HTERT RPE-1 (cell line): ENCODE data around the gene KRTAP9-3.
"Not testable (repeated sequence)": the region's sequence is repeated elsewhere in the genome, so short reads cannot be mapped to it uniquely, and the experiment has no call there.

ENCODE experiments used
- in situ Hi-C: fragments of 300-500 bp; cut with MboI; formaldehyde crosslinking; loops from 4 replicates; pipeline ENCODE4 v1.14.3; 2020; ENCODE audit warnings: low sequenced_read_pairs

Gene KRTAP9-3, protein sequence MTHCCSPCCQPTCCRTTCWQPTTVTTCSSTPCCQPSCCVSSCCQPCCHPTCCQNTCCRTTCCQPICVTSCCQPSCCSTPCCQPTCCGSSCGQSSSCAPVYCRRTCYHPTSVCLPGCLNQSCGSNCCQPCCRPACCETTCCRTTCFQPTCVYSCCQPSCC

GRCh38 chr17:41232399-41233105 is at the start of gene KRTAP9-3:
Gene KRTAP9-3 (plus strand): TSS chr17:41232449. CDS start chr17:41232502, 53 bp downstream.
- in situ Hi-C loops: not testable (repeated sequence)

GRCh38 chr17:41184480-41184961 is 47.7 kb upstream of the KRTAP9-3 start, which contains the start of gene KRTAP4-1:
Gene KRTAP4-1 (minus strand): TSS chr17:41184911. CDS start chr17:41184854, 57 bp downstream.
- in situ Hi-C loops: no loop called here

GRCh38 chr17:41185001-41185400 is 47.2 kb upstream of the KRTAP9-3 start:
- in situ Hi-C loops: no loop called here

DNA sequence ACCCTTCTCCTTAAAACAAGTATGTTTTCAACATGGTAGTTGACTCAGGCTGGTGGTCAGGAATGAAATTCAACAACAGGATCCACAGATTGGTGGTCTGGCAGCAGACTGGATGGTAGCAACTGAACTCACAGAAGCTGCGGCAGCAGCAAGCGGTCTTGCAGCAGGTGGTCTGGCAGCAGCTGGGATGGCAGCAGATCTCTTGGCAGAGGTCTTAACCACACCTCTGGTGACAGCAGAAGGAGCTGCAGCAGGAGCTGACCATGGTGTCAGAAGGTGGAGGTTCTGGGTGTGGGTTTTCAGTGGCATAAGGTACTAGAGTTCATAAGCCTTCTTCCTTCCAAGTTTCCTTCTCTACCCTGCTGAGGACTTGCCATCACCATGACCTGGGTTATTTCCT is 45.4 kb upstream of the KRTAP9-3 start:
- in situ Hi-C loops: no loop called here

DNA sequence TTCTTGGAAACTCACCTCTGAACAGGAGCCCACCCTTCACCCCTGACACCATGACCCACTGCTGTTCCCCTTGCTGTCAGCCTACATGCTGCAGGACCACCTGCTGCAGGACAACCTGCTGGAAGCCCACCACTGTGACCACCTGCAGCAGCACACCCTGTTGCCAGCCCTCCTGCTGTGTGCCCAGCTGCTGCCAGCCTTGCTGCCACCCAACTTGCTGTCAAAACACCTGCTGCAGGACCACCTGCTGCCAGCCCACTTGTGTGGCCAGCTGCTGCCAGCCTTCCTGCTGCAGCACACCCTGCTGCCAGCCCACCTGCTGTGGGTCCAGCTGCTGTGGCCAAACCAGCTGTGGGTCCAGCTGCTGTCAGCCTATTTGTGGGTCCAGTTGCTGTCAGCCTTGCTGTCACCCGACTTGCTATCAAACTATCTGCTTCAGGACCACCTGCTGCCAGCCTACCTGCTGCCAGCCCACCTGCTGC is 42.4 kb upstream of the KRTAP9-3 start, which contains the start of gene KRTAP9-1:
TSS of gene KRTAP9-1 (plus strand) at position 51 of the 482 bp plus-strand sequence. CDS start at position 51, 0 bp downstream.
- in situ Hi-C loops: not testable (repeated sequence)

DNA sequence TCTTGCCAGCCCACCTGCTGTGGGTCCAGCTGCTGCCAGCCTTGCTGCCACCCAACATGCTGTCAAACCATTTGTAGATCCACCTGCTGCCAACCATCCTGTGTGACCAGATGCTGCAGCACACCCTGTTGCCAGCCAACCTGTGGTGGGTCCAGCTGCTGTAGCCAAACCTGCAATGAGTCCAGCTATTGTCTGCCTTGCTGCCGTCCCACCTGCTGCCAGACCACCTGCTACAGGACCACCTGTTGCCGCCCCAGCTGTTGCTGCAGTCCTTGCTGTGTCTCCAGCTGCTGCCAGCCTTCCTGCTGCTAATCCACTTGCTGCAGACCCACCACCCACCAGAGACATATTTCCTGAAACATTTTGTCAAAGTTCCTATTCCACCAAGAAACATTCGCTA is 41.9 kb upstream of the KRTAP9-3 start:
- in situ Hi-C loops: no loop called here

DNA sequence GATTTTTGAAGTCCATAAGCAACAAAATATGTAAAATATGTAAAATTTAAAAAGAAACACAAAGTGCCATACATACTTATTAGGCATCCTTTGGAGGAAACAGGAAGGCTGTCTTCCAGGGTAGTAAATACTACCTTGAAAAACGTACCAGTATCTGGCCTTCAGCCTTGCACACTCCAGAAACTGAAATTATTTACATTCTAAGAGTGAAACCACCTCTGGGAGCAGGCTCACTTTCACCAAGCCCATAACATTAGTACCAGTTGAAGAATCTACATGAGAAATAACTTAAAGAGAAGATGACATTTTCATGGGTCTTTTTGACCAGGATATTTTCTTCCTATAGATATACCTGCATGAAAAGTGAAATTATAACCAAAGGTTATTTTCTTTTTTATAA is 36.2 kb upstream of the KRTAP9-3 start:
- in situ Hi-C loops: no loop called here

DNA sequence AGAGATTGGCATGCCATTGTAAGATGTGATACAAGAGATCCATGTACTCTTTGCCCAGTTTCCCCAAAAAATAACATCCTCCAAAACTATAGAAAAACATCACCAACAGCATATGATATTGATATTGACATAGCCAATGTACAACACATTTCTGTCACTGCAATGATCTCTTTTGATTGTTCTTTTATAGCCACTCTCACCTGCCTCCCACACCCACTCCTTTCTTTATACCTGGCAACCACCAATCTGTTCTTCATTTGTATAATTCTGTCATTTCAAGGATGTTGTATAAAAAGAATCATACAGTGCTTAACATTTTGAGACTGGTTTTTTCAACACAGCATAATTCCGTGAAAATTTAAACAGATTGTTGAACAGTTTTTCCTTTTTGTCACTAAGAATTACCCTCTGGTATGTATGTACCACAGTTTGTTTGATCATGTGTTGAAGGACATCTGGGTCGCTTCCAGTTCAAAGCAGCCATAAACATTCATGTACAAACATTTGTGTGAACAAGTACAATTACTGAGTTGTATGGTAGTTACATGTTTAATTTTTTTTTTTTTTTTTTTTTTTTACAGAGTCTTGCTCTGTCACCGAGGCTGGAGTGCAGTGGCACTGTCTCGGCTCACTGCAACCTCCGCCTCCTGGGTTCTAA is 32.7 kb upstream of the KRTAP9-3 start:
- in situ Hi-C loops: no loop called here

DNA sequence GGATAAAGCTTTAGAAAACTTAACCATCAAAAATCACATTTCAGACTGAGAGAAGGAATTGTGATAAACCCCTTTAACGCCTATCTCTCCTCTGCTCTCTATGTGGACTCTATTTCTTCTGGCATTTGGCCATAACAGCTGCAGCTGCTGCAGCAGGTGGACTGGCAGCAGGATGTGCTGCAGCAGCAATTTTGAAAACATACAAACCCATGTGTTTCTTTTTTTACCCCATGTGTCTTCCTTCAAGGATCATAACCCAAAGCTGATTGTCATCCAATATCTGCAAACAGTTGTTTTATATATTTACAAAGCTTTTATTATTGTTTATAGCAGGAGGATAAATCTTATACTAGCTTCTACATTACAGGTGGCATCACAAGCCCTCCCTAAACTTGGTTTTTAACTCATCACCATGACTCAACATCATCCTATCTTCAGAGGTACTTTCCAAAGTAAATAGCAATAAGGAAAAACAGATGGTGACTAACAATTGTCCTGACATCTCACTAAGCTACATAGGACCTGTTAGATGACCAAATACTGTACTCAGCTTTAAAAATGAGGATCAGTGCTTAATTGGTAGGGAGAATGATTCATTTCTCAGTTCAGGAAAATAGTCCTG is 20.3 kb upstream of the KRTAP9-3 start:
- in situ Hi-C loops: no loop called here

GRCh38 chr17:41212524-41213169 is 19.6 kb upstream of the KRTAP9-3 start:
- in situ Hi-C loops: no loop called here

- in situ Hi-C loops: no loop called here
These were observed 16.6 kb upstream of the KRTAP9-3 start for GRCh38 chr17:41215681-41216080.

DNA sequence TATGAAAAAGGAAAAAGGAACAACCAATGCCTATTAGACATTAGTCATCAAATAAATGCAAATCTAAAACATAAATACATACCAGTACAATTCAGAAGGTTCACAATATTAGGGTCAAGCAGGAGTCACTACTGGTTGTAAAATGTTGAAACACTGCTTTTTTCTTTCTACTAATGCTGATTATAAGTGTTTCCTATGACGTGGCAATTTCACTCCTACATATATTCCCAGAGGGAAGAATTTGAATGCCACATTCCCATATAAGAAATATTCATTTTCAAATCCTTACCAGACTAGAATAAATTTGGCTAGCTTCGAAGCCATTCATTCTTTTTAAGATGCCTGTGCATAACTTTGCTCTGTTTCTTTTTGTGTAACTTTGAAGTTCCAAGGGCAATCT is 8.4 kb upstream of the KRTAP9-3 start:
- in situ Hi-C loops: no loop called here

- in situ Hi-C loops: no loop called here
These were observed 6.2 kb upstream of the KRTAP9-3 start for GRCh38 chr17:41226051-41226450.

DNA sequence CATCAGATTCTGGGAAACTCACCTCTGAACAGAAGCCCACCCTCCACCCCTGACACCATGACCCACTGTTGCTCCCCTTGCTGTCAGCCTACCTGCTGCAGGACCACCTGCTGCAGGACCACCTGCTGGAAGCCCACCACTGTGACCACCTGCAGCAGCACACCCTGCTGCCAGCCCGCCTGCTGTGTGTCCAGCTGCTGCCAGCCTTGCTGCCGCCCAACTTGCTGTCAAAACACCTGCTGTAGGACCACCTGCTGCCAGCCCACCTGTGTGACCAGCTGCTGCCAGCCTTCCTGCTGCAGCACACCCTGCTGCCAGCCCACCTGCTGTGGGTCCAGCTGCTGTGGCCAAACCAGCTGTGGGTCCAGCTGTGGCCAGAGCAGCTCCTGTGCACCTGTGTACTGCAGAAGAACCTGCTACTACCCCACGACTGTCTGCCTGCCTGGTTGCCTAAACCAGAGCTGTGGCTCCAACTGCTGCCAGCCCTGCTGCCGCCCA is 5.6 kb upstream of the KRTAP9-3 start, which contains the start of gene KRTAP9-2:
TSS of gene KRTAP9-2 (plus strand) at position 51 of the 498 bp plus-strand sequence. CDS start at position 58, 7 bp downstream.
- in situ Hi-C loops: not testable (repeated sequence)

DNA sequence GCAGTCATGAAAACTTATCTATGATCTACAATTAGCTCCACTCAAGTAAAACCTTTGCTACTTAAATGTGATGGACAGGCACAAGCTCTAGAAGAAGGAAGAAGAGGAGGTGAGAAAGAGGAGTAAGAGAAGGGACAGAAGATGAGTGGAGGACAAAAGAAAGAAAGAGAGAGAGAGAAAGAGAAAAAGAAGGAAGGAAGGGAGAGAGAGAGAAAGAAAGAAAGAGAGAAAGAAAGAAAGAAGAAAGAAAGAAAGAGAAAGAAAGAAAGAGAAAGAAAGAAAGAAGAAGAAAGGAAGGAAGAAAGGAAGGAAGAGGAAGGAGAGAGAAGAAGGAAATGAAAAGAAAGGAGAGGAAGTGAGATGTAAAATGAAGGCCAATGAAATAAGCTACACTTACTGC is 2.2 kb upstream of the KRTAP9-3 start:
- in situ Hi-C loops: no loop called here

GRCh38 chr17:41231731-41232130 is 518 bp upstream of the KRTAP9-3 start:
- in situ Hi-C loops: no loop called here

- in situ Hi-C loops: not testable (repeated sequence)
These were observed 4.9 kb downstream of the KRTAP9-3 start for GRCh38 chr17:41237116-41237515.

GRCh38 chr17:41237949-41238437 is 5.7 kb downstream of the KRTAP9-3 start, which contains the start of gene KRTAP9-8:
Gene KRTAP9-8 (plus strand): TSS chr17:41237999. CDS start chr17:41238052, 53 bp downstream.
- in situ Hi-C loops: not testable (repeated sequence)

DNA sequence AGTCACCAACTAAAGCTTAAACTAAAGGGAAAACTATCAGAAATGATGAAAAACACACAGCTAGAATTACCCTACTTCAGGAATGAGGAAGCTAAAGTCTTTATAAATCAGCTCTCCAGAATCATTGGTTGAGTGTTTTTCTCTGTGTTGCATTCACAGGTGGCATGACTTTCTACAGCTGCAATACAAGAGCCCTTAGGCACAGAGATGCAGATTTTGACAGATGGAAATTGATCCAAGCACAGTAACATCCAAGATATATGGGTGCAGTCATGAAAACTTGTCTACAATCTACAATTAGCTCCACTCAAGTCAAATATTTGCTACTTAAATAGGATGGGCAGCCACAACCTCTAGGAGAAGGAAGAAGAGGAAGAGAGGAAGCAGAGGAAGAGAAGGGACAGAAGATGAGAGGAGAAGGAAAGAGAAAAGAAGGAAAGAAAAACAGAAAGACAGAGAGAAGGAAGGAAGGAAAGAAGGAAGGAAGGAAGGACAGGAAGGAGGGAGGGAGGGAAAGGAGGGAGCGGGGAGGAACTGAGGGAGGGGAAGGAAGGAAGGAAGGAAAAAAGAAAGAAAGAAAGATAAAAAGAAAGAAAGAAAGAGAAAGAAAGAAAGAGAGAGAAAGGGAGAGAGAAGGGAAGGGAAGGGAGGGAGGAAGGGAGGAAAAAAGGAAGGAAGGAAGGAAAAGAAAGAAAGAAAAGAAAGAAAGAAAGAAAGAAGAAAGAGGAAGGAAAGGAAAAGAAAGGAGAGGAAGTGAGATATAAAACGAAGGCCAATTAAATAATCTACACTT is 14.9 kb downstream of the KRTAP9-3 start:
- in situ Hi-C loops: not testable (repeated sequence)
